NT2/D1 (cell line): ENCODE results near the gene COL5A3.
A peak's percentile ranks its signal among the peaks of the same experiment; 100 is the strongest.

Source experiments
- DNase-seq: peaks from one replicate; pipeline ENCODE4 v3.0.0-alpha.2; 2011; ENCODE audit warnings: low read depth, low spot score
- H3K27me3 ChIP-seq: 2 replicates; pipeline ENCODE4 v1.6.0; 2011; ENCODE audit warnings: mild to moderate bottlenecking; ENCODE audit not compliant: insufficient read length, insufficient read depth
- H3K36me3 ChIP-seq: 2 replicates; pipeline ENCODE4 v1.6.1; 2011; ENCODE audit warnings: mild to moderate bottlenecking, low read length, mixed read lengths; ENCODE audit not compliant: insufficient read depth, insufficient read length
- H3K4me1 ChIP-seq: 2 replicates; pipeline ENCODE4 v1.5.1; 2011; ENCODE audit not compliant: insufficient read depth, insufficient read length
- H3K4me3 ChIP-seq: 2 replicates; pipeline ENCODE4 v1.5.1; 2011; ENCODE audit warnings: low read depth; ENCODE audit not compliant: insufficient read length
- H3K9ac ChIP-seq: 2 replicates; pipeline ENCODE4 v1.6.0; 2011; ENCODE audit warnings: low read depth; ENCODE audit not compliant: insufficient read length
- H3K9me3 ChIP-seq: 2 replicates; pipeline ENCODE4 v1.5.1; 2011; ENCODE audit warnings: mild to moderate bottlenecking, low read length; ENCODE audit not compliant: insufficient read depth
- SUZ12 ChIP-seq: IDR thresholded peaks from 2 replicates; pipeline ENCODE4 v1.6.1; 2011; ENCODE audit not compliant: insufficient read length, insufficient read depth; ENCODE audit errors: extremely low read depth
- YY1 ChIP-seq: IDR thresholded peaks from 2 replicates; pipeline ENCODE4 v1.6.1; 2011; ENCODE audit not compliant: insufficient read length, insufficient read depth
- ZNF274 ChIP-seq: IDR thresholded peaks from 2 replicates; pipeline ENCODE4 v1.6.1; 2011; ENCODE audit warnings: mild to moderate bottlenecking, low read depth, low read length

Gene COL5A3

GRCh38 chr19:9991425-9992191 lies 18.7 kb downstream of the COL5A3 start:
- Histone ChIP-seq H3K9me3 (no peaks in the 10 kb centered on the region), H3K4me1 (peaks cover 3% of the 10 kb centered on the region), H3K27me3 (no peaks in the 10 kb centered on the region), H3K4me3 (no peak overlapping the region), H3K9ac (peak overlapping the region; percentile 29), H3K36me3 (no peaks in the 10 kb centered on the region)
- no peak for DNase-seq
- TF ChIP-seq SUZ12 (no peak), ZNF274 (no peak)

- H3K9ac ChIP-seq = no peak overlapping the region
- TF ChIP-seq ZNF274 (no peak), YY1 (no peak), SUZ12 (no peak)
- DNase-seq = no peak
- H3K4me3 ChIP-seq = no peak overlapping the region
- H3K36me3 ChIP-seq = no peaks in the 10 kb centered on the region
- H3K9me3 ChIP-seq = no peaks in the 10 kb centered on the region
- peaks cover 3% of the 10 kb centered on the region for H3K4me1 ChIP-seq
- no peaks in the 10 kb centered on the region for H3K27me3 ChIP-seq
These were observed 20.8 kb downstream of the COL5A3 start for GRCh38 chr19:9989504-9989903.

- H3K27me3 ChIP-seq = no peaks in the 10 kb centered on the region
- no peak for DNase-seq
- H3K4me3 ChIP-seq = no peak overlapping the region
- peak overlapping the region; percentile 8 for H3K9ac ChIP-seq
- no peak for TF ChIP-seq YY1
- TF ChIP-seq ZNF274 = no peak
- no peak for TF ChIP-seq SUZ12
- H3K36me3 ChIP-seq = no peaks in the 10 kb centered on the region
- no peaks in the 10 kb centered on the region for H3K9me3 ChIP-seq
- peaks cover 3% of the 10 kb centered on the region for H3K4me1 ChIP-seq
These were observed 23.5 kb downstream of the COL5A3 start for GRCh38 chr19:9986787-9987281.

GRCh38 chr19:9981406-9982260 lies 28.7 kb downstream of the COL5A3 start:
- Histone ChIP-seq H3K9me3 (no peaks in the 10 kb centered on the region), H3K27me3 (no peaks in the 10 kb centered on the region), H3K36me3 (no peaks in the 10 kb centered on the region), H3K9ac (no peak overlapping the region), H3K4me3 (no peak overlapping the region), H3K4me1 (no peaks in the 10 kb centered on the region)
- TF ChIP-seq SUZ12 (no peak), ZNF274 (no peak), YY1 (no peak)
- no peak for DNase-seq

GRCh38 chr19:9972103-9972502 lies 38.2 kb downstream of the COL5A3 start:
- TF ChIP-seq ZNF274 = no peak
- no peak for TF ChIP-seq SUZ12
- TF ChIP-seq YY1 = no peak
- H3K9ac ChIP-seq = no peak overlapping the region
- no peaks in the 10 kb centered on the region for H3K4me1 ChIP-seq
- no peaks in the 10 kb centered on the region for H3K9me3 ChIP-seq
- DNase-seq = no peak
- H3K27me3 ChIP-seq = no peaks in the 10 kb centered on the region
- no peak overlapping the region for H3K4me3 ChIP-seq
- no peaks in the 10 kb centered on the region for H3K36me3 ChIP-seq

- Histone ChIP-seq H3K9me3 (no peaks in the 10 kb centered on the region), H3K4me1 (no peaks in the 10 kb centered on the region), H3K36me3 (no peaks in the 10 kb centered on the region), H3K27me3 (peaks cover 3% of the 10 kb centered on the region), H3K9ac (no peak overlapping the region), H3K4me3 (no peak overlapping the region)
- no peak for TF ChIP-seq SUZ12
- TF ChIP-seq ZNF274 = no peak
- TF ChIP-seq YY1 = no peak
- no peak for DNase-seq
These were observed 39.0 kb downstream of the COL5A3 start for GRCh38 chr19:9971166-9971897.

GRCh38 chr19:9970481-9970880 lies 39.8 kb downstream of the COL5A3 start:
- DNase-seq = no peak
- no peaks in the 10 kb centered on the region for H3K36me3 ChIP-seq
- no peak overlapping the region for H3K4me3 ChIP-seq
- no peaks in the 10 kb centered on the region for H3K4me1 ChIP-seq
- H3K9me3 ChIP-seq = no peaks in the 10 kb centered on the region
- no peak overlapping the region for H3K9ac ChIP-seq
- TF ChIP-seq SUZ12 = no peak
- TF ChIP-seq YY1 = no peak
- TF ChIP-seq ZNF274 = no peak
- H3K27me3 ChIP-seq = peaks cover 9% of the 10 kb centered on the region
